ENCODE results near the gene TMPRSS13. TPM values are rescaled to one million over a fixed set of nuclear protein-coding genes. Genes with fewer than 3 reads are reported as not detected.
A peak's percentile ranks its signal among the peaks of the same experiment; 100 is the strongest.

The TMPRSS13 gene
- total and polyA plus RNA-seq, 4 experiments from 2014 or later, result 0.45 to 4.0 (median 2.3) TPM

DNA sequence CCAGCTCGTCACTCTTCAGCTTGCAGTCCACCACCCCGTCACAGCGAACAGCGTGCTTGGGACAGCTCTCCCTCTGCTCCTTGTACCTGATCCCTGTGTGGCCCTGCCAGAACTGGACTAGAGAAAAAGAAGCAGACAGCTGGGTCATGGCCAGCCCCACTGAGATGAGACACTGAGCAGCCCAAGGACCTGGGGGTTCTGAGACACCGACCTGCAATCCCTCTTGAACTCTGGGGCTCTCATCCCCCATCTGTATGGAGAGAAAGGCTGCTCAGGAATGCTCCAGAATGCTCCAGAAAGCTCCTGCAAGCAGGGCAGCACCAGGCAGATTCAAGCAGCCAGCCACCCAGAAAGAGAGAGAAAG is 14.8 kb downstream of the TMPRSS13 start:
- no peaks in the 10 kb centered on the region for H3K27me3 ChIP-seq (ENCODE audit: insufficient read depth, low read length)
- ChIA-PET CTCF (ENCODE audit: partially characterized antibody) (no interaction called here), POLR2A (ENCODE audit: partially characterized antibody) (no interaction called here)
- peaks cover 1% of the 10 kb centered on the region for H3K4me1 ChIP-seq (ENCODE audit: insufficient read depth, low read length)
- H3K4me3 ChIP-seq (ENCODE audit: low read length in 2 of 2), result no peak overlapping the region
- Mint-ChIP-seq H3K36me3 (peaks cover 0 to 4% of the 10 kb centered on the region in 2 donors), H3K4me1 (peaks cover 0 to 1% (median 0%) of the 10 kb centered on the region in 4 donors), H3K27ac (no peak overlapping the region), H3K4me3 (no peak overlapping the region), H3K27me3 (peaks cover 2 to 3% of the 10 kb centered on the region in 2 donors), H3K9me3 (no peaks in the 10 kb centered on the region)
- intact Hi-C loops (cut with micrococcal nuclease), result no loop called here
- no peaks in the 10 kb centered on the region for H3K9me3 ChIP-seq (ENCODE audit: control insufficient read depth in 1 of 2, low read length in 2 of 2)
- DNase-seq, result no peak
- no peak overlapping the region for H3K27ac ChIP-seq (ENCODE audit: low read depth, low read length)
- no peaks in the 10 kb centered on the region for H3K36me3 ChIP-seq (ENCODE audit: insufficient read depth, low read length)

GRCh38 chr11:117913736-117914397 is 15.3 kb downstream of the TMPRSS13 start:
- POLR2A ChIA-PET (ENCODE audit: partially characterized antibody), result no interaction called here
- Histone ChIP-seq H3K27ac (ENCODE audit: low read depth, low read length) (no peak overlapping the region), H3K4me1 (ENCODE audit: insufficient read depth, low read length) (no peaks in the 10 kb centered on the region), H3K4me3 (ENCODE audit: low read length in 2 of 2) (no peak overlapping the region), H3K27me3 (ENCODE audit: insufficient read depth, low read length) (no peaks in the 10 kb centered on the region), H3K36me3 (ENCODE audit: insufficient read depth, low read length) (no peaks in the 10 kb centered on the region), H3K9me3 (ENCODE audit: control insufficient read depth in 1 of 2, low read length in 2 of 2) (no peaks in the 10 kb centered on the region)
- intact Hi-C loops (cut with micrococcal nuclease), result no loop called here
- peaks cover 0 to 1% (median 0%) of the 10 kb centered on the region in 4 donors for H3K4me1 Mint-ChIP-seq
- no peak overlapping the region for H3K4me3 Mint-ChIP-seq
- peak overlapping the region in 1 of 7 donors; percentile 10 for H3K27ac Mint-ChIP-seq
- DNase-seq, result no peak
- H3K27me3 Mint-ChIP-seq, result peaks cover 2 to 3% of the 10 kb centered on the region in 2 donors
- no peaks in the 10 kb centered on the region for H3K9me3 Mint-ChIP-seq
- H3K36me3 Mint-ChIP-seq, result peaks cover 0 to 4% of the 10 kb centered on the region in 2 donors
- CTCF ChIA-PET (ENCODE audit: partially characterized antibody), result interaction anchor here (1.3 kb wide), 1 partner anchor 33 kb away, joined by 3 read pairs; no protein-coding TSS in a partner anchor

GRCh38 chr11:117912497-117912896 is 16.7 kb downstream of the TMPRSS13 start:
- no peak for DNase-seq
- peaks cover 2 to 3% of the 10 kb centered on the region in 2 donors for H3K27me3 Mint-ChIP-seq
- H3K4me1 Mint-ChIP-seq, result peaks cover 1 to 4% (median 2%) of the 10 kb centered on the region in 4 donors
- Histone ChIP-seq H3K4me1 (ENCODE audit: insufficient read depth, low read length) (no peaks in the 10 kb centered on the region), H3K4me3 (ENCODE audit: low read length in 2 of 2) (no peak overlapping the region), H3K36me3 (ENCODE audit: insufficient read depth, low read length) (no peaks in the 10 kb centered on the region), H3K27me3 (ENCODE audit: insufficient read depth, low read length) (no peaks in the 10 kb centered on the region), H3K9me3 (ENCODE audit: control insufficient read depth in 1 of 2, low read length in 2 of 2) (no peaks in the 10 kb centered on the region), H3K27ac (ENCODE audit: low read depth, low read length) (no peak overlapping the region)
- peaks cover 0 to 4% of the 10 kb centered on the region in 2 donors for H3K36me3 Mint-ChIP-seq
- ChIA-PET POLR2A (ENCODE audit: partially characterized antibody) (no interaction called here), CTCF (ENCODE audit: partially characterized antibody) (no interaction called here)
- H3K27ac Mint-ChIP-seq, result no peak overlapping the region
- no peak overlapping the region for H3K4me3 Mint-ChIP-seq
- H3K9me3 Mint-ChIP-seq, result no peaks in the 10 kb centered on the region
- intact Hi-C loops (cut with micrococcal nuclease), result no loop called here

- no peak overlapping the region for H3K27ac ChIP-seq (ENCODE audit: low read depth, low read length)
- POLR2A ChIA-PET (ENCODE audit: partially characterized antibody), result no interaction called here
- no peak overlapping the region for H3K4me3 Mint-ChIP-seq
- no peaks in the 10 kb centered on the region for H3K27me3 ChIP-seq (ENCODE audit: insufficient read depth, low read length)
- H3K36me3 ChIP-seq (ENCODE audit: insufficient read depth, low read length), result no peaks in the 10 kb centered on the region
- no peaks in the 10 kb centered on the region for H3K9me3 ChIP-seq (ENCODE audit: control insufficient read depth in 1 of 2, low read length in 2 of 2)
- no peaks in the 10 kb centered on the region for H3K9me3 Mint-ChIP-seq
- no peak overlapping the region for H3K27ac Mint-ChIP-seq
- DNase-seq, result no peak
- no peak overlapping the region for H3K4me3 ChIP-seq (ENCODE audit: low read length in 2 of 2)
- CTCF ChIA-PET (ENCODE audit: partially characterized antibody), result no interaction called here
- H3K27me3 Mint-ChIP-seq, result peaks cover 2 to 3% of the 10 kb centered on the region in 2 donors
- intact Hi-C loops (cut with micrococcal nuclease), result no loop called here
- peaks cover 0 to 4% of the 10 kb centered on the region in 2 donors for H3K36me3 Mint-ChIP-seq
- H3K4me1 ChIP-seq (ENCODE audit: insufficient read depth, low read length), result no peaks in the 10 kb centered on the region
- H3K4me1 Mint-ChIP-seq, result peaks cover 1 to 5% (median 3%) of the 10 kb centered on the region in 4 donors
Observed at GRCh38 chr11:117911694-117912093, 17.5 kb downstream of the TMPRSS13 start.

DNA sequence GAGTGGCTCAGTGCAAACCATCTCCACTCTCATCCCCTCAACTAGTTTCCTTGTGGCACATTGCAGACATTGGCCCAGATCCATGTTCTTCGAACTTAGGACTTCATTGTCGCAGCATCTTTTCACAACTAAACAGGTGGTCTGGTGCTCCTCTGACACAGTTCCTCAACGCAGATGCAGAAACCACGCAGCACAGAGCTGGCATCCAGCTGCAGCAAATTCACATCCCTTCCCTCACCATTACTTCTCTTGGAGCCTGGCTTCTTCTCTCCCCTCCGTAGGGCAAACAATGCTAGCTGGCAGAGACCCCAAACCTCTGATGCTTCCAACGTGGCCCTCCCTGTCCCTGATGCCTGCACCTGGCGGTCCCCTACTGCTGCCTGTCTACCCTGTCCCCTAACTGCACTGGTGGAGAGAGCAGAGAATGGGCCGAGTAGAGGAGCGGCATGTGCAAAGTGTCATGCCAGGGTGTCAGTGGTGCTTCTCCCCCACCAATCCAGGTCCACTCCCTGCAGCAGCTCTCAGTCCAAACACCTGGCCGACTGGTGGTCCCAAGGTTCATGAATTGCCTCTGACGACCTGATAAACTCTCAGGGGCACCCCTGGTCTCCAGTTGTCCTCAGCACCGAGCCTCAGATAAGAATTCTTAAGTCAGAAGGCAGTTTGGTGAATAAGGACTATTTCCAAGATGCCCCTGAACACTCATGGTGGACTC is 18.1 kb downstream of the TMPRSS13 start:
- peaks cover under 1 to 2% of the 10 kb centered on the region in 2 donors for H3K27me3 Mint-ChIP-seq
- intact Hi-C loops (cut with micrococcal nuclease), result no loop called here
- no peaks in the 10 kb centered on the region for H3K9me3 ChIP-seq (ENCODE audit: control insufficient read depth in 1 of 2, low read length in 2 of 2)
- POLR2A ChIA-PET (ENCODE audit: partially characterized antibody), result no interaction called here
- peaks cover 1 to 5% (median 3%) of the 10 kb centered on the region in 4 donors for H3K4me1 Mint-ChIP-seq
- H3K9me3 Mint-ChIP-seq, result no peaks in the 10 kb centered on the region
- no peaks in the 10 kb centered on the region for H3K27me3 ChIP-seq (ENCODE audit: insufficient read depth, low read length)
- DNase-seq, result no peak
- no peak overlapping the region for H3K27ac ChIP-seq (ENCODE audit: low read depth, low read length)
- peaks cover 0 to 4% of the 10 kb centered on the region in 2 donors for H3K36me3 Mint-ChIP-seq
- no peaks in the 10 kb centered on the region for H3K36me3 ChIP-seq (ENCODE audit: insufficient read depth, low read length)
- CTCF ChIA-PET (ENCODE audit: partially characterized antibody), result no interaction called here
- H3K4me3 Mint-ChIP-seq, result no peak overlapping the region
- H3K4me3 ChIP-seq (ENCODE audit: low read length in 2 of 2), result no peak overlapping the region
- H3K4me1 ChIP-seq (ENCODE audit: insufficient read depth, low read length), result no peaks in the 10 kb centered on the region
- peak overlapping the region in 1 of 7 donors; percentile 67 for H3K27ac Mint-ChIP-seq

- no peak overlapping the region for H3K4me3 ChIP-seq (ENCODE audit: low read length in 2 of 2)
- no peaks in the 10 kb centered on the region for H3K36me3 ChIP-seq (ENCODE audit: insufficient read depth, low read length)
- H3K27ac ChIP-seq (ENCODE audit: low read depth, low read length), result no peak overlapping the region
- Mint-ChIP-seq H3K9me3 (no peaks in the 10 kb centered on the region), H3K27ac (peak overlapping the region in 1 of 7 donors; percentile 67), H3K4me3 (no peak overlapping the region), H3K36me3 (peaks cover 0 to 4% of the 10 kb centered on the region in 2 donors), H3K27me3 (peaks cover 0 to 2% of the 10 kb centered on the region in 2 donors), H3K4me1 (peaks cover 1 to 5% (median 3%) of the 10 kb centered on the region in 4 donors)
- DNase-seq, result no peak
- H3K4me1 ChIP-seq (ENCODE audit: insufficient read depth, low read length), result no peaks in the 10 kb centered on the region
- intact Hi-C loops (cut with micrococcal nuclease), result no loop called here
- no peaks in the 10 kb centered on the region for H3K27me3 ChIP-seq (ENCODE audit: insufficient read depth, low read length)
- H3K9me3 ChIP-seq (ENCODE audit: control insufficient read depth in 1 of 2, low read length in 2 of 2), result no peaks in the 10 kb centered on the region
- ChIA-PET CTCF (ENCODE audit: partially characterized antibody) (no interaction called here), POLR2A (ENCODE audit: partially characterized antibody) (no interaction called here)
Observed at GRCh38 chr11:117910525-117910924, 18.7 kb downstream of the TMPRSS13 start.

- Mint-ChIP-seq H3K4me3 (no peak overlapping the region), H3K36me3 (peaks cover 0 to 4% of the 10 kb centered on the region in 2 donors), H3K27ac (peak overlapping the region in 1 of 7 donors; percentile 63), H3K9me3 (no peaks in the 10 kb centered on the region), H3K4me1 (peaks cover 1 to 5% (median 3%) of the 10 kb centered on the region in 4 donors), H3K27me3 (peaks cover 0 to 2% of the 10 kb centered on the region in 2 donors)
- no peaks in the 10 kb centered on the region for H3K9me3 ChIP-seq (ENCODE audit: control insufficient read depth in 1 of 2, low read length in 2 of 2)
- DNase-seq, result no peak
- H3K27me3 ChIP-seq (ENCODE audit: insufficient read depth, low read length), result no peaks in the 10 kb centered on the region
- no peak overlapping the region for H3K4me3 ChIP-seq (ENCODE audit: low read length in 2 of 2)
- POLR2A ChIA-PET (ENCODE audit: partially characterized antibody), result no interaction called here
- intact Hi-C loops (cut with micrococcal nuclease), result no loop called here
- H3K36me3 ChIP-seq (ENCODE audit: insufficient read depth, low read length), result no peaks in the 10 kb centered on the region
- no peaks in the 10 kb centered on the region for H3K4me1 ChIP-seq (ENCODE audit: insufficient read depth, low read length)
- CTCF ChIA-PET (ENCODE audit: partially characterized antibody), result interaction anchor here (0.8 kb wide), 1 partner anchor 37 kb away, joined by 3 read pairs; no protein-coding TSS in a partner anchor
- no peak overlapping the region for H3K27ac ChIP-seq (ENCODE audit: low read depth, low read length)
Observed at GRCh38 chr11:117909611-117910382, 19.4 kb downstream of the TMPRSS13 start.

Data from CD4-positive, alpha-beta memory T cell (primary cell).